ENCODE data around the gene CHD6. TPM values are rescaled to one million over a fixed set of nuclear protein-coding genes. Genes with fewer than 3 reads are reported as not detected.

CHD6 gene
- total RNA-seq, 2 experiments from 2014 or later = 26.9 to 45.7 TPM

GRCh38 chr20:41454250-41454649, 163.9 kb downstream of the CHD6 start:
- CTCF ChIA-PET (ENCODE audit: unreplicated experiment) = no interaction called here

GRCh38 chr20:41453010-41453950, 164.9 kb downstream of the CHD6 start:
- intact Hi-C loops (cut with micrococcal nuclease; ENCODE audit: unreplicated experiment) = no loop called here
- BruUV-seq (replicated peaks) = no TSS peak
- Histone ChIP-seq H3K4me2 (ENCODE audit: low read length) (no peak overlapping the region), H4K20me1 (ENCODE audit: insufficient read depth, low read length) (no peaks in the 10 kb centered on the region), H3K4me1 (ENCODE audit: insufficient read depth, low read length, poor library complexity, severe bottlenecking) (no peaks in the 10 kb centered on the region), H3K9me3 (ENCODE audit: low read length) (no peaks in the 10 kb centered on the region), H3K27ac (ENCODE audit: low read depth, low read length, poor library complexity, severe bottlenecking) (no peak overlapping the region), H3K36me3 (ENCODE audit: insufficient read depth, low read length) (peaks cover 54% of the 10 kb centered on the region; the same call in 1 of the 2 replicates), H3K9me2 (ENCODE audit: insufficient read depth, low read length) (no peaks in the 10 kb centered on the region), H3K4me3 (ENCODE audit: low read depth, low read length, poor library complexity, severe bottlenecking) (no peak overlapping the region), H2AFZ (ENCODE audit: low read length) (no peak overlapping the region), H3K79me2 (ENCODE audit: insufficient read depth, low read depth, low read length) (no peaks in the 10 kb centered on the region)
- CTCF ChIA-PET (ENCODE audit: unreplicated experiment) = no interaction called here
- no peak for DNase-seq (ENCODE audit: low spot score)
- POLR2A ChIA-PET = no interaction called here
- TF ChIP-seq EZH2phosphoT487 (IDR thresholded peaks at IDR 0.05; ENCODE audit: borderline replicate concordance, low read depth, low read length) (no peak), CTCF (conservative IDR thresholded peaks at IDR 0.05; ENCODE audit: low read length) (no peak)

More at GRCh38 chr20:41454250-41454649, 163.9 kb downstream of the CHD6 start:
- intact Hi-C loops (cut with micrococcal nuclease; ENCODE audit: unreplicated experiment) = no loop called here
- Histone ChIP-seq H3K9me2 (ENCODE audit: insufficient read depth, low read length) (no peaks in the 10 kb centered on the region), H3K36me3 (ENCODE audit: insufficient read depth, low read length) (peaks cover 48% of the 10 kb centered on the region; the same call in 1 of the 2 replicates), H3K9me3 (ENCODE audit: low read length) (no peaks in the 10 kb centered on the region), H3K4me1 (ENCODE audit: insufficient read depth, low read length, poor library complexity, severe bottlenecking) (no peaks in the 10 kb centered on the region), H3K4me2 (ENCODE audit: low read length) (no peak overlapping the region), H3K4me3 (ENCODE audit: low read depth, low read length, poor library complexity, severe bottlenecking) (no peak overlapping the region), H2AFZ (ENCODE audit: low read length) (no peak overlapping the region), H4K20me1 (ENCODE audit: insufficient read depth, low read length) (no peaks in the 10 kb centered on the region), H3K79me2 (ENCODE audit: insufficient read depth, low read depth, low read length) (no peaks in the 10 kb centered on the region), H3K27ac (ENCODE audit: low read depth, low read length, poor library complexity, severe bottlenecking) (no peak overlapping the region)
- BruUV-seq (replicated peaks) = no TSS peak
- TF ChIP-seq EZH2phosphoT487 (IDR thresholded peaks at IDR 0.05; ENCODE audit: borderline replicate concordance, low read depth, low read length) (no peak), CTCF (conservative IDR thresholded peaks at IDR 0.05; ENCODE audit: low read length) (no peak)
- POLR2A ChIA-PET = interaction anchor here (0.6 kb wide), 2 partner anchors 19 to 62 kb away, joined by 3 read pairs; no protein-coding TSS in a partner anchor
- no peak for DNase-seq (ENCODE audit: low spot score)

- intact Hi-C loops (cut with micrococcal nuclease; ENCODE audit: unreplicated experiment) = no loop called here
- CTCF ChIA-PET (ENCODE audit: unreplicated experiment) = no interaction called here
- DNase-seq (ENCODE audit: low spot score) = no peak
- TF ChIP-seq CTCF (conservative IDR thresholded peaks at IDR 0.05; ENCODE audit: low read length) (no peak), EZH2phosphoT487 (IDR thresholded peaks at IDR 0.05; ENCODE audit: borderline replicate concordance, low read depth, low read length) (no peak)
- H3K9me3 ChIP-seq (ENCODE audit: low read length) = no peaks in the 10 kb centered on the region
- H3K36me3 ChIP-seq (ENCODE audit: insufficient read depth, low read length) = peaks cover 65% of the 10 kb centered on the region; the same call in 1 of the 2 replicates
- no peak overlapping the region for H3K27ac ChIP-seq (ENCODE audit: low read depth, low read length, poor library complexity, severe bottlenecking)
- H3K4me2 ChIP-seq (ENCODE audit: low read length) = no peak overlapping the region
- H2AFZ ChIP-seq (ENCODE audit: low read length) = no peak overlapping the region
- H3K4me3 ChIP-seq (ENCODE audit: low read depth, low read length, poor library complexity, severe bottlenecking) = no peak overlapping the region
- POLR2A ChIA-PET = no interaction called here
- BruUV-seq (replicated peaks) = no TSS peak
- no peaks in the 10 kb centered on the region for H3K4me1 ChIP-seq (ENCODE audit: insufficient read depth, low read length, poor library complexity, severe bottlenecking)
- H3K79me2 ChIP-seq (ENCODE audit: insufficient read depth, low read depth, low read length) = no peaks in the 10 kb centered on the region
- H4K20me1 ChIP-seq (ENCODE audit: insufficient read depth, low read length) = no peaks in the 10 kb centered on the region
- no peaks in the 10 kb centered on the region for H3K9me2 ChIP-seq (ENCODE audit: insufficient read depth, low read length)
Measured at GRCh38 chr20:41452226-41452625, 166.0 kb downstream of the CHD6 start.

Measured in OCI-LY7 (cell line).